GM18499 (cell line): ENCODE measurements around the gene RGL3.
"Not testable (repeated sequence)": the region's sequence is repeated elsewhere in the genome, so short reads cannot be mapped to it uniquely, and the experiment has no call there.

Experiments used
- ATAC-seq: cut with Tn5 transposase; IDR thresholded peaks from one replicate; pipeline ENCODE4 v1.9.1; 2021; ENCODE audit warnings: moderate number of reproducible peaks; ENCODE audit not compliant: insufficient read depth, unreplicated experiment

Gene RGL3

DNA sequence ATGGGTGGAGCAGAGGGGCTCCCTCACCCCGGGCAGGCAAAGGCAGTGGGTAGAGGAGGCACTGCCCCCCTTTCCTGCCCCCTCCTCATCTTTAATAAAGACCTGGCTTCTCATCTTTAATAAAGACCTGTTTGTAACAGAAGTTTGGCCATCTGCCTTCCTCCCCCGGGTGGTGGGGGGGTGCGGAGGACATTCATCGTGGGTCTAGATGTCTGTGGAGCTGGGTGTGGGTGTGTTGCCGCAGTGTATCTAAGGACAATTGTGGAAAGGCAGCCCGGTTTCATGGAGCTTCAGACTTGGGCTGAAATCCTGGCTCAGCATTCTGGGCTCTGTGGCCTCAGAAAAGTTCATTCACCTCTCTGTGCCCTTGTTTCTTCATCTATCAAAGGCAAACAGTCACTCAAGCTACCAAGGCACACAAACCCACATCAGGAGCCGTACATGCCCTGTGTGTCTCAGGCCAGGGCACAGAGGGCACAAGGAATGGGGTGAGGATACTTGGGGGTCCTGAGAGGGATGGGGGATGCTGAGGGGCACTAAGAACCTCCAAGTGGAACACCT is 53.5 kb downstream of the RGL3 start:
- ATAC-seq = no peak

DNA sequence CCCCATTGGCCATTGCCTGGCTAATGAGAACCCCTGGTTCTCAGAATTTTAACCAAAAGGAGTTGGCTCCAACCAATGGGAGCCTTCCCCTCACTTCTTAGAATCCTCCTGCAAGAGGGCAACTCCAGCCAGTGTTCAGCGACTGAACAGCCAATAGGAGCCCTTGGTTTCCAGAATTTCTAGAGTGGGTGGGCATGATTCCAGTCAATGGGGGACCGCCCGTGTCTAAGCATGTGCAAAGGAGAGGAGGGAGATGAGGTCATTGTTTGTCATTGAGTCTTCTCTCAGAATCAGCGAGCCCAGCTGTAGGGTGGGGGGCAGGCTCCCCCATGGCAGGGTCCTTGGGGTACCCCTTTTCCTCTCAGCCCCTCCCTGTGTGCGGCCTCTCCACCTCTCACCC is 54.2 kb downstream of the RGL3 start:
- no peak for ATAC-seq

DNA sequence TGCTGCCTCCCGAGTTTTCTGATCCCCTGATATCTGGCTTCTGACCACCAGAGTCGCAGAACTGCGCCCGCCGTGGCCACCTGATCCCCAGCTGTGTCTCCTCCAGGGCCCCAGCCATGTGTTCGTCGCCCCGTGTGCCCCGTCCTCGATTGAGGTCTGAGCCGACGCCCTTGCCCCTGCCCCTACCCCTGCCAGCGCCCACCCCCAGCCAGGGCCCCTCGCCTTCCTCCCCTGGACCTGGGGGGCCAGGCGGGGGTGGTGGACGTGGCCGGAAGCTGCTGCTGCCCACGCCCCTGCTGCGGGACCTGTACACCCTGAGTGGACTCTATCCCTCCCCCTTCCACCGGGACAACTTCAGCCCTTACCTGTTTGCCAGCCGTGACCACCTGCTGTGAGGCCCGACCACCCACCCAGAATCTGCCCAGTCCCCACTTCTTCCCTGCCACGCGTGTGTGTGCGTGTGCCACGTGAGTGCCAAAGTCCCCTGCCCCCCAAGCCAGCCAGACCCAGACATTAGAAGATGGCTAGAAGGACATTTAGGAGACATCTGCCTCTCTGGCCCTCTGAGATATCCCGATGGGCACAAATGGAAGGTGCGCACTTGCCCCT is 54.7 kb downstream of the RGL3 start:
- ATAC-seq = no peak

DNA sequence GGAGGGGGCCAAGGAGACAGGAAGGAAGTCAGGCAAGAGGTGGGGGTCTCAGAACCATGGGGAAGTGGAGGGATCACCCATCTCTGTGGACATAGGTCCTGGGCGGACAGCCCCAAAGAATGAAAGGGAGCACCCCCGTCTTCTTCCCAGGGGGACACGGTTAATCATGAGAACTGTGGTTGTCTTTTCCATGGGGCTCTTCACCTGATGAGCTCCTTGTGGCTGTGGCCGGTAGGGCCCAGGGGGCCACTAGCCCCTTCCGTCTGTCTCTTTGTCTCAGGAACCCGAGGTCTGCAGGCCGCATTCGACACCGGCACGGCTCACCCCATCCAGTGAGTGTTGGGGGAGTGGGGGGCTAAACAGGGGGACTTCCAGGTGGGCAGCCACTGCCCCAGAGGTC is 55.2 kb downstream of the RGL3 start:
- ATAC-seq = no peak

DNA sequence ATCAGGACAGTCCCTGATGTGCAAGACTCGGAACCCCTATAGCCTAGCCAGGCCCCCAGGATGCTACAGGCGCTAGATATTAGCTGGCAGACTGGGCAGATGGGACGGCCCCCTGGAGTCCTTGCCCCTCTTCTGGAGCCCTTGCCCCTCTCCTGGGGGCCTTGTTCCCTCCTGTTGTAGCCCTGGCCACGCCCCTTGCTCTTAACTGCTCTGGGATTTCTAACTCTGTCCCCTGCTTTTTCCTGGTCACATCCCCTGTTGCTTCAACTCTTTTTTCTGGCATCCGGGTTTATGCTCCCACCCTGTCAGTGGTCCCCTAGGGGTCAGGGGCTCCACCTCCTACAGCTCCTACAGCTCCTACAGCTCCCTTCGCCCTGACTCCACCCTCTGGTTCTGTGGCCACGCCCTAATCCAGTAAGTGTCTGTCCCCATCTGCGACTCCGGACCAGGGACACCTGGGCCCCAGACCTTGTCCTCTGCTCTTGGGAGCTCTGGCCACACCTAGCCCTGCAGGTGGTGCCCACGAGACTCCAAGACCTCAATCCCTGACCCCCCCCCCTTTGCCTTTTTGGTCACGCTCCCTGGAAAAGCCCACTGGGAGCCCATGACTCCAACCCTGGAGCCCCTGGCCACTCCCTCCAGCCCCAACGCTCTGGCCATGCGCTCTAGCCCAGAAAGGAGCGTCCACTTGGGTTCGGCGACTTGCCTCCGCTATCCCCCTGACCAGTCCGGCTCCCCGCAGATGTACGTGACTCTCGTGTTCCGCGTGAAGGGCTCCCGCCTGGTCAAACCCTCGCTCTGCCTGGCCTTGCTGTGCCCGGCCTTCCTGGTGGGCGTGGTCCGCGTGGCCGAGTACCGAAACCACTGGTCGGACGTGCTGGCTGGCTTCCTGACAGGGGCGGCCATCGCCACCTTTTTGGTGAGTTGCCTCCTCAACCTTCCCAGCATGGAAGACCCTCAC is 57.1 kb downstream of the RGL3 start:
- no peak for ATAC-seq

DNA sequence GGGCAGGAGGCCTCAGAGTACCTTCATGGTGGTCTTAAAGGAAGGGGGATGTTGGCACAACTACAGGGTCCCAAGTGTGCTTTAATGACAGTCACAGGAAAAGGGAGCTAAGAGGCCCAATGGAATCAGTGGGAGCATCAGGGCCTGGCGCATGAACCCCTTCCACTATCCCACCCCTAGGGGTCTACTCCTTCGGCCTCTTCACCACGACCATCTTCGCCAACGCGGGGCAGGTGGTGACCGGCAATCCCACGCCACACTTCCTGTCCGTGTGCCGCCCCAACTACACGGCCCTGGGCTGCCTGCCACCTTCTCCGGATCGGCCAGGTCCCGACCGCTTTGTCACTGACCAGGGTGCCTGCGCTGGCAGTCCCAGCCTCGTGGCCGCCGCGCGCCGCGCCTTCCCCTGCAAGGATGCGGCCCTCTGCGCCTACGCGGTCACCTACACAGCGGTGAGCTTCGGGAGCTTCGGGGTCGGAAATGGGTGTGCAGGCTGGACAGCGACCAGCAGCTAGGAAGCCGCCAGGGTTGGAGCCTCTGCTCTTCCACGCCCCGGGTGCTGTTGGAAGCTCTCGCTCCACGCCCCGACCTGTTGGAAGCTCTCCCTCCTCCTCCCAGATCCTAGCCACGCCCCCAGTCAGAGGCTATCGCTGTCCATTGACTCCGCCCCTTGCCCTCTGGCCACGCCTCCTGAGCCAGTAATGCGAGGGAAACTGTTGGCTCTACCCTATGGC is 57.9 kb downstream of the RGL3 start:
- ATAC-seq = no peak

DNA sequence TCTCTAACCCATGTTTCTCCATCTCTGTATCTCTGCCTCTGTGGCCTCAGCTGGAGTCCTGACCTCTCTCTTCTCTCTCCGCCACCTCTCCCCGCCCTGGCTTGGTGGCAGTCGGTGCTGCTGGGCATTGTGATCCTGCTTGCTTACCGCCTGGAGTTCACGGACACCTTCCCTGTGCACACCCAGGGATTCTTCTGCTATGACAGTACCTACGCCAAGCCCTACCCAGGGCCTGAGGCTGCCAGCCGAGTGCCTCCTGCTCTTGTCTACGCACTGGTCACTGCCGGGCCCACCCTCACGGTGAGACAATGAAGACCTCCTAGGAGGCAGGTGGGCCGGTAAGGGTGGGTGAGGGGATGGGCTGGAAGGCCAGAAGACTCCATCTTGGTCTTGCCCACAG is 59.7 kb downstream of the RGL3 start:
- ATAC-seq = no peak

DNA sequence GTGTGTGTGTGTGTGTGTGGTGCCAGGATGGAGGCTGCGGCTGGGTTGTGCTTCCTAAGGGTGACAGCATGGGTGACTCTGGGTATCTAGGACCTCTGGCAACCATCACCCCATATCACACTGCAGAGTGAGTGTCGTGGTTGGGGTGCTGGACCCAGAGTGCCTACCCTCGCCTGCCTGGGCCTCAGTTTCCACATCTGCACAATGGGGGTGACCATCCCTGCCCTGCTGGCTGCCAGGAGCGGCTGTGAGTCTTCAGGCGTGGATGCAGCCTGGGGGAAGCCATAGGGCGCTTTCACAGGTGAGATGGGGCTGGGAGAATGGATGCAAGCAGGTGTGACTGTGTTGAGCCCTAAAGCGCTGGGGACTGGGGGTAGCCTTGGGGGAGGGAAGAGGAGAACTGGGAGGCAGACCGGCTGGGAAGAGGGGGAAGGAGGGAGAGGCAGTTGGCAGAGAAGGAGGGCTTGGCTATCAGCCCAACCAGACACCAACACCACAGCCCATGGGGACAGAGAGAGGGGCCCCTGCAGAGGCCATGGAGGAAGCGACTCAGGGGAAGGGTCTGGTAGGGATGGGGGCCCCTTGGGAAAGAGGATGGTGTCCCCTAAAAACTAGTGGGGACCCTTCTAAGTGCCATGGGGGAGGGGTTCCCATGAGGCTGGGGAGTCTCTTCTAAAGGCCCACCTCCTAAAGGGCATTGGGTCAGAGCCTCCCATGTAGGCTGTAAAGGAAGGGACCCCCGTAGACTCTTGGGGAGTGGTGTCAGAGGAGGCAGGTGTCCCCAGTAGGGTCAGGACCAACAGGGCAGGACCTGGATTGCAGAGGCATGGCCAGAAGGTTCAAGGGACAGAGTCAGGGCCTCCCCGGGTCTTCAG is 62.2 kb downstream of the RGL3 start:
- ATAC-seq = no peak

GRCh38 chr19:11356074-11356397 is 63.1 kb downstream of the RGL3 start:
- ATAC-seq = no peak

DNA sequence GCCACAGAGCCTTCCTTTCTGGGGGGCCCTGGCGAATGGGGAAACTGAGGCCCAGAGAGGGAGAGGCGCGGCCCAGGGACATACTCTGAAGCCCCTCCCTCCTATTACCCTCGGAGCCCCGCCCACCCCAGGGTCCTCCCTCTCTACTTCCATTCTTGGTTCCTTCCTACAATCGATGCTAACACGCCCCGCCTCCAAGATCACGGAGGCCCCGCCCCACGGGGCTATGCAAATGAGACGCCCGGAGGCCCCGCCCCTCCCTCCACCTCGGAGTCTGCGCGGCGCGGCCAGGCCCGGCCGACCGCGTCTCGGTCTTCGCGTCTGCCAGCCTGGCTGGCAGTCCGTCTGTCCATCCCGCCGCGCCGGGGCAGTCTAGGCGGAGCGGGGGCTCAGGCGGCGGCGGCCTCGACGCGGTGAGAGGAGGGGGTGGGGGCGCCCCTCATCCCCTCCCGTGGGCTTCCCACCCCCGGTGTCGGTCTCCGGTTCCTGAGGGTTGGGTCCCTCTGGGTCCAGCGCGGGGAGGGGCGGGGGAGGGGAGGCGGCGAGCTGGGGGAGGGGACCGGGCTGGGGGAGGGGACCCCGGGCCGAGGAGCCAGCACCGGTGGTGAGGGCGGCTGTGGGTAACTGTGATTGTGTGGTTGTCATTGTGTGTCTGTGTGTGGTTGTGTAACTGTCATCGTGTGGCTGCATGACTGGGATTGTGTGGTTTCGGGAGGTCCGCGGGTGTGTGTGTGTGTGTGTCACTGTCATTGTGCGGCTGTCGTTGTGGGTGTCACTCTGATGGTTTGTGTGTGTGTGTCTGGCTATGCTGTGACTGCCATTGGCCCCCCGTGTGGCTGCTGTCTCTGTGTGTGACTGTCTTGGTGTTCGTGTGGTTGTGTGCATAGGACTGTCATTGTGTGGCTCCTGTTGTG is 63.7 kb downstream of the RGL3 start, which contains the start of gene PLPPR2:
Gene PLPPR2 (plus strand): TSS at position 273 of the 914 bp plus-strand sequence. CDS start 2,242 bp downstream, outside the sequence.
- ATAC-seq = no peak

DNA sequence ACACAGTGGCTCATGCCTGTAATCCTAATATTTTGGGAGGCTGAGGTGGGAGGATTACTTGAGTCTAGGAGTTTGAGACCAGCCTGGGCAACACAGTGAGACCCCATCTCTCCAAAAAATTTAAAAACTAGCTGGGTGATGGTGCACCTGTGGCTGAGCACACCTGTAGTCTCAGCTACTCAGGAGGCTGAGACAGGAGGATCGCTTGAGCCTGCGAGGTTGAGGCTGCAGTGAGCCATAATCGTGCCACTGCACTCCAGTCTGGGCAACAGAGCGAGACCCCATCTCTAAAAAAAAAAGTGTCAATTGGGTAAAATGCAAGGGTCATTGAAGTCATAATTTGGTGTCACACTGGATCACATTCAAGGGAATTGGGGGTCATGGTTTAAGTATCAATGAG is 65.0 kb downstream of the RGL3 start:
- ATAC-seq = not testable (repeated sequence)

GRCh38 chr19:11349171-11349570 is 69.9 kb downstream of the RGL3 start:
- ATAC-seq = no peak

- no peak for ATAC-seq
Observed at GRCh38 chr19:11347546-11348039, 71.5 kb downstream of the RGL3 start.

GRCh38 chr19:11346104-11346940 is 72.8 kb downstream of the RGL3 start, which contains the start of the genes CCDC159 and TMEM205:
CCDC159 (plus strand) TSS chr19:11346519; CDS start chr19:11346607, 88 bp downstream.
TMEM205 (minus strand) TSS chr19:11346268; CDS start chr19:11345619, 649 bp downstream.
- ATAC-seq = peak; percentile 87

DNA sequence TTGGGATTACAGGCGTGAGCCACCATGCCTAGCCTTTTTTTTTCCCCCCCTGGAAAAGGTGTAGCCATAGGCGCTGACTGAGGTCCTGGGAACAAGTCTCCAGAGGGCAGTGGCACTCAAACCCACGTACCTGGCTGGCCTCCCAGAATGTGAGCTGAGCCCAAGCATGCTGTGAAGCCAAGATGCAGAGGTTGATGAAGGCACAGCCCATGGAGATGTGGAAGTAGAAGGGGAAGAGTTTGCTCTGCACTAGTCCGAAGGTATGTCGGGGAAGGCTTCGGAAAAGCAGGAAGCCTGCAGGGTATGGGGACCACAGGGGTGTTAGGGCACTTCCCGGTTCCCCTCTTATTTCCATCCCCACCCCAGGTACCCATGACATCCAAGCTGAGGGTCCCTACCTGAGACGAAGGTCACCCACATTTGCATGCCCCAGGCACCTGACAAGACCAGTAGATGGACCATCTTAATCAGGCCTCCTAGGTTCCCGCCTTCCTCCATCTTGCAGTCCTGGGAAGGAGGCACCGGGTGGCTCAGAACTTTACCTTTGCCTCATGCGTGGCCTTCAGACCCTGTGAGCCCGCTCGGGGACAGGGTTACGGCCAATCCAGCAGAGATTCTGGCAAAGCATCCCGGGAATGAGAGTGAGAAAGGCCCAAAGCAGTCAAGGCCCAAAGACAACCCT is 73.9 kb downstream of the RGL3 start:
- ATAC-seq = no peak
